Measurements from ENCODE around the gene MAMDC2.

Gene MAMDC2

DNA sequence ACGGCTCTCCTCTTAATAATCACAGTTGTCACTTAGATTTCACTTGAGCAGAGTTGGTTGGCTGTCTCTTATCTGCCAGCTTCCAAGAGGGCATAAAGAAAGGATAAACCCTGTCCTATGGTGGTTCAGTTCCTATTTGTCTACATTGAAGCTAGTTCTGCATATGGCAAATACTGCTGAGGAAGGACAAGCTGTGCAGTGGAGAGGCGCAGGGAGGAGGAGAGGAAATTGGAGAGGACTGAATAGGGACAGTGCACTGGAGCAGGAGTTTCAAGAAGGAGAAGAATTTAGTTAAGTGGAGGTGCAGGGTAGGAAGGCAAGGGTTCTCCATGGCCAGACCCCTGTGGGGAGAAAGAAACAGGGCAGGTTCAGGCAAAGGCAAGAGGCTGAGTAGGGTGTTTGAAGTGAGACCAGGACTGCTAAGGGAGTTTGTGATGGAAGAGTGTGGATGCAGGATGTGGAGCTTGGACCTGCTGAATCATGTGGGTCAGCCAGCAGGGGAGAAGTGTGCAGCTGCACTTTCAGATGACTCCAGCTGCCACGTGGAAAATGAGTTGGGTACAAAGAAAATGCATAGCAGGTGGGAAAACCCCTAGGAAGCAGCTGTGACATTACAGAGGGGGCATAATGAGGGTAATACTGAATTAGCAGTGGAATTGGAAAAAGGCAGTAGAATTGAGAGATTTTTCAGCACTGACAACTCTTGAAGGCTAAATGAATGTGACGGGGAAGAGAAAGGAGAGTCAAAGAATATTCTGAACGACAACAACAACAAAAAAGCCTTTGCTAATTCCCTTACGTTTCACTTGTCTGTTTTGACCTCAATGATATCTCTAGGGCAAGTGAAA lies 66.8 kb downstream of the MAMDC2 start:
- no peak for DNase-seq

GRCh38 chr9:70111042-70111602 lies 67.5 kb downstream of the MAMDC2 start:
- peak; percentile 11 to 21 for DNase-seq

- no peak for DNase-seq
Observed at GRCh38 chr9:70111641-70112236, 68.1 kb downstream of the MAMDC2 start.

GRCh38 chr9:70112981-70113380 lies 69.3 kb downstream of the MAMDC2 start:
- no peak for DNase-seq

DNA sequence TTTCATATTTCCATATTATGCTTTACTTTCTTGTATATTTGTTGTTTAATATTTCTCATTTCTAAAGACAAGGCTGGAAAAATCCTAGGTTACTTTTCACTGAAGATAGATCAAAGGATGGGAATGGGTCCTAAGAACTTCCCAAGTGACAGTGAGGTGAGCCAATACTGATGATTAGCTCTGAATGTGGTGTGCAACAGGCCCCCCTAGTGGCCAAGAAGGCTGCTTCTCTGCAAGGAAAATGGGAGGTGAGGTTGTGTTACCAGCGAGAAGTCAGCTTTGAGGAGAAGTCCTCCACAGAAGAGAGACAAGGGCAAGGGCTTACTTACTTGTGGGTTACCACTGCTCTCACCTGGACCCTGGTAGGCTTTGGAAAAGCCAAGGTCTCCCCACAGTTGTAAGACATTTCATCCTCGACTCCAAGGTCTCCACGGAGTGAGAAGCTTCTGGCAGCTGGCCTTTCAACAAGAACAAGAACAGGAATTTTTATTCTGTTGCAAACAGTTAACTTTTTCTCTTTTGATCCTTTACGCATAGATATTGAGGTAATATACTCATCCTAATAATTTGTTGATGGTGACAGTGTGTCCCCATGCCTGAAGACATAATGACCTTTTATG lies 69.9 kb downstream of the MAMDC2 start:
- DNase-seq = peak in 1 of 2 donors; percentile 39

DNA sequence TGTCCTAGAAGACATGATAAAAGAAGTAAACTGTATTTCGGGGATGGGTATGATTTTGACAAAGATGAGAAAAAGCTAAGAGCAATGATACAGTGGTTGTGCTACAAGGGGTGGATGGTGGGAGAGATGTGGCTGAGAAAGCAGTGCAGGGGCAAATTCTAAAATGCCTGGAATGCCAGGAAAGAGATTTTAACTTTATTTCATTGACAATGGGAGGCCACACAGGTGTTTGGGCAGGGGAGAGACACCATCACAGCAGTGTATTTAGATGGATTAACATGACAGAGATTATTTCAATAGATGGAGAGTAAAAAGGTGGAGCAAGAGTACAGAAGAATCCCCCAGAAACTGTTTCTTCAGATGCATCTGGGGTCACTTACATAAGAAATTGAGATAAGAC lies 71.2 kb downstream of the MAMDC2 start:
- no peak for DNase-seq

DNA sequence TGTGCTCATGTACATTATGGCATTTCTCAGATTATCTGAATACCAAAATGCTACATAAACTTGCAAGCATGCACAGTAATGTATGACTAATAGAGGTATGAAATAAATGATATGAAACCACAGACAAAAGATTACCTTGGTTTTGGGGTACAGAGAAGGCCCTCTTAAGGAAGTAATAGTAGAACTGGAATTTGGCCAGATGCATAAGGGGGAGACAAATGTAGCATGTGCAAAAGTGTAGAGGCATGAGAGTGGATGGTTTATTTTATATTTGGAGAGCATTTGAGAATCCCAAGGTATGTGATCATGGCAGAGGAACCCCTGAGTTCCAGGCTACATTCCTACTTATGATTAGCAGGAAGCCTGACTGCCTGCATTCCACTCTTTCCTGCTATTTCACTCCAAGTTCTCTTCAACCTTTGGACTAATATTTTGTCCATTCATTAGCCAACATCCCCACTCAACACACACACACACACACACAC lies 74.2 kb downstream of the MAMDC2 start:
- no peak for DNase-seq

- DNase-seq = no peak
Observed at GRCh38 chr9:70119786-70120185, 76.1 kb downstream of the MAMDC2 start.

DNA sequence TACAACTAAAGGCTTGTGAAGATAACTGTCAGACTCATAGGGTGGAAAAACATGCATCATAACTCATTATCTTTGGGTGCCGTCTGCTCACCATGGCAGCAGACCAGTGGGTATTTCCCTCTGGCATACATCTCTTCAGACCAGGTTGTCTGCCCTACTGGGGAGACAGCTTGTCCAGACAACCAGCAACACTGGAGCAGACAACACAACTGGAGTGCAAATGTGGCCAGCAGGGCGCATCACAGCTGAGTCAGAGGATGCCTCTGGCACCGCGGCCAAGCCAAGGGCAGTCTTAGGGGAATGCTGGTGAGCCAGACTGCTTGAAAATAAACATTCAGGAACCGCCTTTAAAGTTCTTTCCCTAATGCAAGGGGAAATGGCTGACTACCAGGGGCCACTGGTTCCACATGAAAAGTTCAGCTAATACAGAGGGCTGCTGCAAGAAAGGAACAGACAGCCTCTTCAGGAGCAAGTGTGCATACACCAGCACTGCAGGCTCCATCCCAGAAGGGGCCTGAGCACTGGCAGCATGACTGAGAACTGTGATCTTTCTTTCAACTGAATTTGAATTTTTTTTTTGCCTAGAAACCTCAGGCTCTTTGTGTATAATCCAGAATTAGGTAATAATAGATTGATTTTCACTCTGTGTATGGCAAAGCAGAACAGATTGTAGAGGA lies 77.3 kb downstream of the MAMDC2 start:
- no peak for DNase-seq

GRCh38 chr9:70121818-70122436 lies 78.3 kb downstream of the MAMDC2 start:
- no peak for DNase-seq

DNA sequence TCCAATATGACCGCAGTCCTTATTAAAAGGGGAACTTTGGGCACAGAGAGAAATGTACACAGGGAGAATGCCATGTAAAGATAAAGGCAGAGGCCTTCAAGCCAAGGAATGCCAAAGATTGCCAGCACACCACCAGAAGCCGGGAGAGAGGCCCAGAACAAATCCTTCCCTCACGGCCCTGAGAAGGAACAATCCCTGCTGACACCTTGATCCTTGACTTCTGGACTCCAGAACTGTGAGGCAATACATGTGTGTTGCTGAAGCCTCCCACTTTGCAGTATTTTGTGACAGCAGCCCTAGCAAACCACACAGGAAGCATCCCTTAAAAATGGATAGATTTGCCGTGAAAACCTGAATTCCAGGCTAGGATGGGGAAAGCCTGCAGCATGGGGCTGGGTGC lies 80.0 kb downstream of the MAMDC2 start:
- no peak for DNase-seq

- no peak for DNase-seq
Observed at GRCh38 chr9:70125621-70126263, 82.1 kb downstream of the MAMDC2 start.

DNA sequence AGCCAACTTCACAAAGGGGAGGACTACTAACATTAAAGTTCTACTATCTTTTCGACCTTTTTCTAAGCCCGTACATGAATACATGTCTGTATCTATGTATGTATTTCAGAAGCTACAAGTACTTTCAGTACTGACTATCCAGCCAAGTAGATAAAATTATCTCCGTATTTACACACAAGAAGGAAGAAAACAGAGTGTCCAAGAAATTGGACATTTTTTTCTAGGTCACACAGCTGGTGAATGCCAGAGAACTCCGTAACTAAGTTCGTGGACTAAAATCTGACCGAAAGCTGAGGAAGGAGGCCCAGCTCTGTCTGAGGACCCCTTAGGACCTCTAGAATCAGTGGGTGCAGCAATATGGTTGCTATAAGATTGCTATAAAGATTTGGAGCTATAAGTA lies 83.4 kb downstream of the MAMDC2 start:
- DNase-seq = no peak

DNA sequence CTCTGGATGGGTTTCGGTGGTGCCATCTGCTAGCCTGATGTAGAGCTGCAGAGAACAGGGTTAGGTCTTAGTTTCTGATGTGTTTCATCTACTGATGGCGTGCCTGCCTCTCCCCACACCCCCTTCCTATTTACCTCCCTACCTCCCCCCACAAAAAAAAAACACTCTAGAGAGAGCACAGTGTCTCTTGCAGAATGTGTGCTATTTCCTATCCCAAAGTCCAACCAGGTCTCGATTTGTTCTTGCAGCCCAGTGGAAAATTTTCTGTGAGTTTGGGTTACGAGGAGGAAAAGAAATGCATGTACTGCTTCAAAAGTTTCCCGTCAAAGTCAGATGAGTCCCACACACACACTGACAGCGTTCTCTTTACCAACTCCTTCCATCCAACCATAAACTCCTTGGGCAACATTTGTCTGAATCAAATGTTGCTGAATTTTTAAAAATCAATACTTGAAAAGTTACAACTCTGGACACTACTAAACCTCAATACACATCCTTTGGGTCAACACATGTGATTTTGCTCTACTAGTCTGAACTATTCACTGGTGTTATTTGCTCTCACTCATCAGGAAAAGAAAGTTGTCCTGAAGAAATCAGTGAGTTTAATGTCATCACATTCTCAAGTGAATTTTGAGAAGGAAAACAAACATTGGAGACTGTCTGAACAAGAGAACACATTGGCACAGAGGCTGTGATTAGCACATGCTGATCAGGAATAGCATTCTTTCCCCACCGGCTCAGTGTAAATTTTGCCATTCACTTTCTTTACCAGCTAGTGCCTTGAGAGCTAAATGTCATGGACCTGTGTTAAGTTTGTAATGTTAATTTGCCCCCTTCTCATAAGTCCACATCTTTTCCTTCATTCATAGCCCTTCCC lies 84.1 kb downstream of the MAMDC2 start:
- DNase-seq = no peak

DNA sequence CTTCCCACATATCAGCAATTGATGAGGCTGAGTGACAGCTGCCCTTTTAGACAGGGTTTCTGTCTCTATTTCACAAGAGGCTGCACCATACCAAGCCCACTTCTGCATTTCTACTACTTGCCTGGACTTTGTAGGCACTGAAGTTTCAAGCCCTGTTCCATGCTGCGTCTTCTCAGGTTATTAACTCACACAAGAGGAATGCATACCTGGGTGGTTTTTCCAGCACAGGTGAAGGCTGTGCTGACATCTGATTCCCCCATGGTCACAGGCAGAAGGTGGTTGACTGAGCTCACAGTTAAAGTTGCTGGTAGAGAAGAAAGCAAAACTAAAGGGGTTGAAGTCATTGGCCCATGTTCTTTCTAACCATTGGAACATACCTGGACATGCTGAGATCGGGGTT lies 86.6 kb downstream of the MAMDC2 start:
- no peak for DNase-seq

- DNase-seq = no peak
Observed at GRCh38 chr9:70131296-70131695, 87.6 kb downstream of the MAMDC2 start.

GRCh38 chr9:70133253-70134208 lies 89.9 kb downstream of the MAMDC2 start:
- no peak for DNase-seq

DNA sequence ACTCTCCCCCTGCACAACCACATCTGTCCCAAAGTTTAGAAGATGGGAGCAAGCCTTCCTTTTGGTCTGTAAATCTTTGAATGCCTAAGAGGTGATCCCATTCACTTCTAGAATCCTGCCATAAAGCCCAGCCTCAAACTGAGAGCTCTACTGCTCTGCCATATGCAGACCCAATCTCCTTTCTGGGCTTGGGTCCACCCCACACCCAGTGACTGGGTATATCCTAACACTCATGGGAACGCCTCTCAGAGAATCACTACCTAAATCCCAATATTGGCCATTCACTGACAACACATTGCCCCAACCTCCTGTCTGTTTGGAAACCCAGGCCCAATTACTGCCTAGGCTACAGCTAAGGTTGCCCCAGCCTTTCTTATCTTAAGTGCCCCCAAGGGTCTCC lies 90.7 kb downstream of the MAMDC2 start:
- no peak for DNase-seq

DNA sequence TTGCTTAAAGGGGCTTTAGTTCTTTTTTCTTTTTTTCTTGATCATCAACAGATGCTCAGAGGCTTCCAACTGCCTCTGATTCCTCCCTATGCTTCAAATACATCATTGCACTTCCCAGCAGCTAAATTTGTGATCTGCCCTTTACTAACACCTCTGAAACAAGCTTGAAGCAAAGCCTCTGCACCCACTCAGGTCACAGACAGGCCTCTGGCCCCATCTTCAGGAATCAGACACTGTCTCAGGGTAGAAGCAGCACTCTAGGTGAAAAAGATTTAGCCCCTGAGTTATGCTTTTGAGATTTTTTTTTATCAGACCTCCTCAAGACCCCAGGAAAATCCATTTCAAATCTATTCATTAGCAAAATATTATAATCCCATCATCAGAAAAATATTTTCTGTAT lies 91.5 kb downstream of the MAMDC2 start:
- no peak for DNase-seq

DNA sequence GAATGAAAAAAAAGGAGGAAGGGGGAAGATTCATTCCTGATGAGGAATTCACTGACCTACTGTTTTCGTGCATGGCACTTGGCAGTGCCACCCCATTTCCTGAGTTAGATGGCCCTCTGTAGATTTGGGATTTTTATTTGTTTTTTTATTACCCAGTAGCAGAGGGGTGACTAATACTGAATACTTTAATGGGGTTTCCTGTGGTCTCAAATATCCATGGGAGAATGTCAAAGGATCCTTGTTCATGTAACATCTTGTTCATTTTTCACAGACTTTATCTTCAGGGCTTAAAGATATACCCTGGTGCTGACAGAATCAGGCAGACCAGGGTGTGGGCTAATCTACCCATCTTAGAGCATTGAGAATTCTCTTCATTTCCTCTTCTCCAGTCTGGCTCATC lies 93.0 kb downstream of the MAMDC2 start:
- DNase-seq = no peak
